HPDE6-E6E7 (cell line): ENCODE measurements around the gene EGFL8.
"Not testable (repeated sequence)": the region's sequence is repeated elsewhere in the genome, so short reads cannot be mapped to it uniquely, and the experiment has no call there.

Experiments used
- DNase-seq: peaks from one replicate; pipeline ENCODE4 v3.0.0; 2011; ENCODE audit warnings: missing footprints; ENCODE audit errors: extremely low spot score

The EGFL8 gene

DNA sequence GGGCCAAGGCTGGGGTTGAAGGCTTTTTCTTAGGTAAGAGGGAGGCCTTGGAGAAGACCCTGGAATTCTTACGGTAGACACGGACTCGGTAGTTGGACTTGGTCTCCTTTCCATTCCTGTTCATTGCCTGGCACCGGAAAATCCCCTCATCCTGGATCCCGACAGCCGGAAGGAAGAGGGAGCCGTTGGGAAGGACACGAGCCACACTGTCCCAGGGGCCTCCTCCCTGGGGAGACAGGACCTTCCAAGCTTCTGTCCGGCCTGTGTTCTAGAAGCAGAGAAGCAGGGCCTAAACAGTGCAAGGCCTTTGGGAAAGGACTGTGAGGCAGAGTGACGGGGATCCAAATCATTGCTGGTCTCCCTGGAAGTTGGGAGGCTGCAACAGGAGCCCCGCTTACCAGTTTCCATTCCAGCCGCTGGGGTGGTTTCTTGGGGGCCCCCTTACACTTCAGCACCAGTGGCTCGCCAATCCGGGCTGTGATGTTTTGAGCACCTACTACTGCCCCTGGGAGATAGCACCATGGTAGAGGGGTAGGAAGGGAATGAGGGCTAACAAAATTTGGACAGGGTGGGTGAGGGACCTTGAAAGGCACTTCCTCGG is 19.2 kb downstream of the EGFL8 start:
- DNase-seq: no peak

GRCh38 chr6:32184084-32184640 is 19.8 kb downstream of the EGFL8 start, which contains the start of gene AGER:
AGER (minus strand) TSS chr6:32184253; CDS start chr6:32184222, 31 bp downstream.
- no peak for DNase-seq

- not testable (repeated sequence) for DNase-seq
These were observed 21.3 kb downstream of the EGFL8 start for GRCh38 chr6:32185681-32186131.

- not testable (repeated sequence) for DNase-seq
These were observed 21.9 kb downstream of the EGFL8 start for GRCh38 chr6:32186151-32186840.

DNA sequence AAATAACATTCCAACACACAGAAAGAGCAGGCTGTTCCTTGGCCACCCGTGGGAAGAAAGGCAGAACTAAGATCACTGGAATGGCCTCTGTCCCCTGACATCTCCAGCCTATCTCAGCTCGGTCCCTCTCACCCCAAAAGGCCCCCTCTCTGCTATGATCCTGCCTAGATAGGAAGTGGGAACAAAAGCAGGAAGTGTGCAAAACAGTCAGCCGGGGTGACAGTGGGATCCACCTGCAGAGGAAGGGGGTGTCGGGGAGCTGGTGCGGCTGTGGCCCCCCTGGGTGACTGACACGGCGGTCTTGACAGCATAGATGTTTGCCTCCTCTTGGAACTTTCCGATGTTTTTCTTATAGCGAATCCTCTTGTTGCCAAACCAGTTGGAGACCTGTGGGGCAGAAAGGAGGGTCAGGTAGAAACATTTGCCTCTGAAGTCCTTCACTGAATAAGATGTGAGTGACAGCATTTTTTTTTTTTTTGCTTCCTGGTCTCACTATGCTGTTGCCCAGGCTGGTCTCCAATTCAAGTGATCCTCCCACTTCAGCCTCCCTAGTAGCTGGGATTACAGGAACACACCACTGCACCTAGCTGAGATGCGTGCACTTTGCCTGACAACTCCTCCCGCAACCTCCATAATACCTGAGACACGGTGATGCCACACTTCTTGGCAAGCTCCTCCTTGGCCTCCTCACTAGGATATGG is 22.8 kb downstream of the EGFL8 start:
- no peak for DNase-seq

DNA sequence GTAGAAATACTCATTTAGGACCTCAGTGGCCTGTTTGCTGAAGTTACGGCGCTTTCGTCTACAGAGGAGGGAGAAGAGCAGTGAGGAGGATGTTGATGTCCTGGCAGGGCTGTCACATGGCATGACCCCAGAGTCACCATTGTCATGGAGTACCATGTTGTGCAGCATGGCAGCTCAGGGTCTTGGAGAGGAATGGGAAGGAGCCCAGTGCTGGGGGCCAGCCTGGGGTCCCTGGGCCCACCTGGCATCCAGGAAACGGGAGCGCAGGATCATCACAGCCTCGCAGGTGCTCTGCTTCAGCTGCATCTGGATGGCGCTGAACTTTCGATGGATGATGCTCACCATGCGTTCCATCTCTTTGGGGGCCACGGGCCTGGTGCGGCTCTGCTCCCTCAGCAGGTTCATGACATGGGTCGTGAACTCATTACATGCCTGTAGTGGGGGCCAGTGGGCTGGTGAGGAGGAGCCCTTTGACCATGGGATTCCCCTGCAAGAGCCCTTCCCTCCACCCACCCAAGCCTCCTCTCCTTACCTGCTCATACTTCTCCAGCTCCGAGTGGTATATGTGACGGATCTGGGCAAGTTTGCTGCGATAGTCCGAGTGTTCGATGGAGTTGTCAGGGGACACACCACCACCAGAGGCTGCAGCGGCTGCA is 23.5 kb downstream of the EGFL8 start:
- not testable (repeated sequence) for DNase-seq

DNA sequence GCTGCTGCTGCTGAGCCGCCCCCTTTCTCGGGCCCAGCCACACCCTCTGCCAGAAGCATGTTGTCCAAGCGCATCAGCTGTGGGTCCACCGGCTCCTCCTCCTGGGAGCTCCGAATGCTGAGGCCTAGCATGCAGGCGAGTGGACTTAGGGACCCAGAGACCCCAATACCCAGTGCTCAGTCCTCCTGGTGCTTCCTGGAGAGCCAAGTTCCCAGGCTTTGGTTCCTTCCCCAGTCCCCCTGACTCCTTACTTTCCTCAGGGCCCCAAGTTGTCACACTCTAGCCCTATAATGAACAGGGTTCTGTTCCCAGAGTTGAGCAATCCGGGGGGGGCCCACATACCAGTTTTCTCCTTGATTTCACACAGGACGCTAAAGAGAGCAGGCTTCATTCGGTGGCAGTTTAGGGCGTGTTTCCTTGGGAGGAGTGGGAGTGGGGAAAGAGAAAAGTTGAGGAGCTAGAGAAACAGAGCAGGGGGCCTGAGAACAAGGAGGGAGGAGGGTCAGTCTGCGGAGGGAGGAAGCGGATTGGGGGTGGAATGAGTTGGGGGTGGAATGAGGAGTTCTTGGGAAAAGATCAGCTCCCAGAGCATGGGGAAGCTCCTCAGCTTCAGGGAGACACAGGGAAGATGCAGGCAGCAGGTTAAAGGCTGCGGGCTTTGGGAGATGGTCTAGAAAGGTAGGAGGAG is 24.1 kb downstream of the EGFL8 start:
- no peak for DNase-seq

GRCh38 chr6:32189069-32189741 is 24.8 kb downstream of the EGFL8 start:
- DNase-seq: no peak

- no peak for DNase-seq
These were observed 25.3 kb downstream of the EGFL8 start for GRCh38 chr6:32189742-32190053.

- DNase-seq: peak; percentile 58
These were observed 25.9 kb downstream of the EGFL8 start, which contains the start of gene PBX2 for GRCh38 chr6:32190054-32190851. PBX2 (minus strand) TSS chr6:32190202; CDS start chr6:32189915, 287 bp downstream.

DNA sequence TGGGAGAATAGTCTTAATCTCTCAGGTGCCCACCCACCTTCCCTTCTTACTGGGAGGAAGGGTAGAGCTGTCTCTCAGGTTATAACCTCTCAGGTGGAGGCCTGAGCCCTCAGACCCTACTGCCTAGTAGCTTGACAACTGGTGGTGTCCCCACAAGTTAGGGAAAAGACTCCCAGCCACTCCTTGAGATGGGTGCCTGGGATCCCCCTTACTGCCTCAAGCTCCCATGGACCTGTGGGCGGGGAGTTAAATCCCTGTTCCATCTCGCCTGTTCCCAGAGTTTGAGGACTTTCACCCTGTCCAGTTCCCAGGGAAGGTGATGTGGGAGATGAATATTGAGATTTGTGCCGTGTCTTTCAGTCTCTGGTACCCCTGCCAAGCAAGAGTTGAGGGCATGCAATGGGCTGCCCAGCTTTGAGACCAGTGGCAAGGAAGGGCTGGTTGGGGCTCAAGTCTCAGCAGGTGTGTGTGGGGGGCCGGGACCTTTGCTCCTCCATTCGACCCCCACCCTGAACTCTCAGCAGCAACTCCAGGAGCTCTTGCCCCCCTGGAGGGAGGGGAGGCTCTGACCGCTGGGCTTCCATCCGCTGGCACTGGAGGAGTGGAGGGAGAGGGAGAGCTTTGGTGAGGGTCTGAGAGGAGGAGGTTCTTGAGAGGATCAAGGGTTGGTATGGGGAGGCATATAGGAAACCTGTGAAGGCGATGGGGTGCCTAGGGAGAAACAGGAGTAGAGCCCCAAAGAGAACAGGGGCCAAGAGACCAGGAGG is 26.7 kb downstream of the EGFL8 start:
- DNase-seq: no peak

DNA sequence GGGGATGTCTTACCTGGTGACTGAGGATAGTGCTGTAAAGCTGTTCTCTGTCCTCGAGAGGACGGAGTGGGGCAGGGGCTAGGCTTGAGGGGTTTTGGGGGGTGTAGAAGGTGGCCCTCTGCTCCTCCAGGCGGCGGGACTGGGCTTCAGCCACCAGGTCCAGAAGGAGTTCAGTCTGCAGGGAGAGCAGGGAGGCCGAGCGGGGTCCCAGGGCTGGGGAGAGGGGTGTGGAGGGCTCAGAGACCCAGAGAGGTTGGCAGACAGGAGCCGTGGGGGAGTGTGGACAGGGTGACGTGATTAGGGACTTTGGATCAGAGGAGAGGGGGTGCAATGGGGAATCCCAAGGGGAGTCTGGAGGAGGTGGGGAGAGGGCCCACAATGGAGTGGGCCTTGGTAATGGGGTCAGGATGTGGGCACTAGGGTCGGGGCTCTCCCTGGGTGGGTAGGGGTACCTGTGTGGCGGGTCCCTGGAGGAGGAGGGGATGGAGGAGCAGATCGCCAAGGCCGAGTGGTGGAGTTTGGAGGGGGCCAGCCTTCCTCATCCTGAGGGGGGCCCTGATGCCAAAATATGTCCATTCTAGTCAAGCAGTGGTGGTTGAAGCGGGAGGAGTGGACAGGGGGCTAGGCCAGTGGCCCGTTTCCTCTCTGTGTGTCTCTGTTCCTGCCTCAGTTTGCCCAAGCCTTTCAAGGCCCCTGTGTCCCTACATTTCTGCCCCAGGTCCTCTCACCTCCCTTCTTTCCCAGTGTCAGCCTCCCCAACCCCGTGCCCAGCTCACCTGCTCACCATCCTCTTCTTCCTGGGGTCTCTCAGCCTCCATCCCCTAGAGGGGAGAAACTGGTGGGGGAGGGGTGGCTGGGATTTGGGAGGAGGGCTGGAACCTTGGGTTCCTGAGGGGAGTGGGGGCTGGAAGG is 27.6 kb downstream of the EGFL8 start:
- DNase-seq: no peak

- DNase-seq: no peak
These were observed 28.2 kb downstream of the EGFL8 start, which contains the start of gene GPSM3 for GRCh38 chr6:32192608-32193039. GPSM3 (minus strand) TSS chr6:32192643; CDS start chr6:32192513, 130 bp downstream.

DNA sequence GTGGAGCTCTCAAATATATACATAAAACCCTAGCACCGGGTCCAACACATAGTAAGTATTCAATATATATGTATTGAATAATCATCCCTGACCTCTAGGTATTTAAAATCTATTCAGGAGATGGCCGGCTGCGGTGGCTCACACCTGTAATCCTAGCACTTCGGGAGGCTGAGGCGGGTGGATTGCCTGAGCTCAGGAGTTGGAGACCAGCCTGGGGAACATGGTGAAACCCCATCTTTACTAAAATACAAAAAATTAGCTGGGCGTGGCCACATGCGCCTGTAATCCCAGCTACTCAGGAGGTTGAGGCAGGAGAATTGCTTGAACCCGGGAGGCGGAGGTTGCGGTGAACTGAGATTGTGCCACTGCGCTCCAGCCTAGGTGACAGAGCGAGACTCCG is 28.7 kb downstream of the EGFL8 start:
- not testable (repeated sequence) for DNase-seq

GRCh38 chr6:32194388-32194787 is 30.0 kb downstream of the EGFL8 start:
- DNase-seq: no peak

DNA sequence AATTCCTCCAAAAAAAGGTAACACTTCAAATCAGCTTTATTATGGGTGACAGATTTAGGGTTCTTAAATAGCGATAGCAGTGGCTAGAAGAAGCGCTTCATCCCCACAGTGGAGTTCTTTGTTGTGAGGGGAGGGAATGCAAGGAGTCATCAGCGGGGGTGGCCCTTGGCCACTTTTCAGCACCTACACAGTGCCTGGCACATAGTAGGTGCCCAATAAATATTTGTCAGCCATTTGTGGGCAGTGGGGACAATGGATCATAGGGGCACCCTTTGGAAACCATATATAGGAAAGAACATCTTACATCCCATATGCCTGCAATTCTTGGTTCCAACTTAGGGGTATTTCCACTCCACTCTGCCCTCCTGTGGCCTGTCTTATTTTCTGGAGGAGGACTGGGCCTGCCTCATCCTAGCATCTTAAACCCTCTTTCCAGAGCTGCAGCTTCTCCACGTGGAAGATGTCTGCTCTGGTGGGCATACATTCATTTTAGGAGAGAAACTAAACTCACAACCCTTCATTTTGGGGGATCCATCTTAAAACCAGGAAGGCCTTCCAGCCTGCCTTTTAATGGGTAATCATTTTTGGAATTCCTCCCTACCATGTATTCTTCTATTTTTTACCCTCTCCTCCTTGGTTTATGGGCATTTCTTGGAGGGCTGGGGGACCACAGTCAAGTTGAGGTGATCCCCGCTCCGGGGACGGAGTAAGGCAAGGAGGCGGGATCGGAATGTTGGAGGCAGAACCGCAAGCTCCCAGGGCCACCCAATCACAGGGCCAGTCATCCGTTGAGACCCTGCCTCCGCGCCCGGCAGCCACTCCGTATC is 30.6 kb downstream of the EGFL8 start:
- no peak for DNase-seq

DNA sequence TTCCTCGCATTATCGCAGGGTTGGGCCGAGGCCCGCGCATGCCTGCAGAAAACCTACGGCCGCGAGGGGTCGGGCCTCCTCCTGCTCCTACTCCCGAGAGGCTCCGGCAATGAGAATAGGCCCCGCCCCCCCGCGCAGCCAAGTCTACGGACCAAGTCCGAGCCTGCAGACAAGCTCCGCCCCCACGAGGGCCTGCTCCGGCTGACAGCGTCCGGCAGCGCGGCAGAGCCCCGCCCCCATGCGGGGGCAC is 31.2 kb downstream of the EGFL8 start:
- DNase-seq: peak; percentile 97
